Measurements from ENCODE around the gene PPBP. TPM values are rescaled to one million over a fixed set of nuclear protein-coding genes. Genes with fewer than 3 reads are reported as not detected.
"Not testable (repeated sequence)": the region's sequence is repeated elsewhere in the genome, so short reads cannot be mapped to it uniquely, and the experiment has no call there.

The PPBP gene
- polyA plus RNA-seq, 6 donors from 2014 or later, result 32.9 to 154 (median 84.7) TPM

DNA sequence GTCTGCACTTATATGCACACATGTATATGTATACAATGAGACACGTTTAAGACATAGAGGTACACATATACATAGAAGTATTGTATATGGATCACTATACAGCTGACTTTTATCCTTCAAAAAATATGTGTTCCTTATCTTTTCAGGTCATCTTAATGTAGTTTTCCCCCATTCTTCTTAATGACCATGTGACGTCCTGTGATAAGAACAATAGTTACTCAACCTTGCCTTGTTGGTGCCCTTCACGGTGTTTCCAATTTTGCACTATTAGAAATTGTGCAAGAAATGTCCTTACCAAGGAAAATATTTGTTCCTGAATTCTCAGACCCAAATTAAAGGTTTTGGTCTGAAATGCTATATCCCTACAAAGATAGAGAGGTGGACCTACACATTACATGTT lies 1.0 kb upstream of the PPBP start:
- ATAC-seq (ENCODE audit: low read depth in 2 of 2) (no peak), DNase-seq (no peak)
- Mint-ChIP-seq H3K9me3 (peaks cover 0 to 1% (median 0%) of the 10 kb centered on the region in 7 donors), H3K27ac (no peak overlapping the region), H3K4me3 (no peak overlapping the region), H3K4me1 (no peaks in the 10 kb centered on the region), H3K27me3 (peaks cover 4 to 13% (median 10%) of the 10 kb centered on the region in 3 donors), H3K36me3 (no peaks in the 10 kb centered on the region)

DNA sequence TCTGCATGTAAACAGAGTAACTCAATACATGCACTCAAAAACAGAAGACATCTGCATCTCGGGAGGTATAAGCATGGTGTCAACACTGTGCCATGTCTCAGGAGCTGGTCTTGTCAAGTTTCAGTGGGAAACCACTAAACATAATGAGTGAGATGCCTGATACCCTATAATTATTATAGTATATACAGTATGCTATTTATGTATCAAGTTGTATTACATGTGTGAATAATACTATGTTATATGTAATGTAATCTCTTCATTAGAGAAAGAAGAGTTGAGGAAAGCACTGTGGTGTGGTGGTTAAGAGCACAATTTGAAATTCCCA lies 2.5 kb downstream of the PPBP start:
- Mint-ChIP-seq H3K27ac (no peak overlapping the region), H3K36me3 (no peaks in the 10 kb centered on the region), H3K27me3 (peaks cover 0 to 15% (median 3%) of the 10 kb centered on the region in 3 donors), H3K4me3 (no peak overlapping the region), H3K4me1 (no peaks in the 10 kb centered on the region), H3K9me3 (no peaks in the 10 kb centered on the region)
- ATAC-seq (ENCODE audit: low read depth in 2 of 2) (no peak), DNase-seq (no peak)

DNA sequence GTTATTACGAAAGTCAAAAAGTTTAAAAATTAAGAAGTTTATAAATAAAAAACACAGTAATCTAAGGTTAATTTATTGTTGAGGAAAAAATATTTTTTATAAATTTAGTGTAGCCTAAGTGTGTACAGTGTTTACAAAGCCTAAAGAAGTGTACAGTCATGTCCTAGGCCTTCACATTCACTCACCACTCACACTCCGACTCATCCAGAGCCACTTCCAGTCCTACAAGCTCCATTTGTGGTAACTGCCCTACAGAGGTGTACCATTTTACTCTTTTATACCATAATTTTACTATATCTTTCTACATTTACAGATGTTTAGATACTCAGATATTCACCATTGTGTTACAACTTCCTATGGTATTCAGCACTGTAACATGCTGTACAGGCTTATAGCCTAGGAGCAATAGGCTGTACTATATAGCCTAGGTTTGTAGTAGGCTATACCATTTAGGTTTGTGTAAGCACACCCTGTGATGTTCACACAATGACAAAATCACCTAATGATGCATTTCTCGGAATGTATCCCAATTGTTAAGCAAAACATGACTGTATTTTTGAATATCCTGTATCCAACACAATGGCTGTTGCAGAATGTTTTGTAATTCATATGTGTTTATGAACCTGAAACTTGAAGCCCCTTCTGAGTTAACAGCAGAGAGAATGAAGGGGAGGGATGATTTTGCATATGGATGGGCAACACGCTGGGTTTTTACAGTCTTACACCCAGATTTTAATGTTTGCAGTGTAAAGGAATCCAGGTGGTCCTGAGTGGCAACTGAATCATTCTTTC lies 3.1 kb downstream of the PPBP start:
- H3K36me3 Mint-ChIP-seq, result no peaks in the 10 kb centered on the region
- DNase-seq (no peak), ATAC-seq (ENCODE audit: low read depth in 2 of 2) (no peak)
- H3K9me3 Mint-ChIP-seq, result no peaks in the 10 kb centered on the region
- H3K27ac Mint-ChIP-seq, result no peak overlapping the region
- no peaks in the 10 kb centered on the region for H3K4me1 Mint-ChIP-seq
- H3K4me3 Mint-ChIP-seq, result no peak overlapping the region
- peaks cover 0 to 20% (median 8%) of the 10 kb centered on the region in 3 donors for H3K27me3 Mint-ChIP-seq

DNA sequence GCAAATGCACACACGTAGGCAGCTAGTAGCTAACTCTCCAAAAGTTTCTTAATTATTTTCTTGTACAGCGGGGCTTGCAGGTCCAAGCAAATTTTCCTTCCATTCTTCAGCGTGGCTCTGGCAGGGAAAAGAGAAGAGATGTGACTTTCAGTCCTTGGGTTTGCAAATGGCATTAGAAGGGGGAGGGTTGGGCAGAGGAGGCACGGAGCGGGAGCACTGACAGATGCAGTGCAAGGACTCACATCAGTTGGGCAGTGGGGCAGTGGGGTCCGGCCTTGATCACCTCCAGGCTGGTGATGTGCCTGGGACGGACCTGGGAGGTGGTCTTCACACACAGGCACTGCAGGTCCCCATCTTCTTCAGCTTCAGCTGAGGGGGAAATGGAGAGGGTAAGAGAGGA lies 6.8 kb downstream of the PPBP start:
- H3K27me3 Mint-ChIP-seq, result peaks cover 0 to 24% (median 8%) of the 10 kb centered on the region in 3 donors
- not testable (repeated sequence) for H3K36me3 Mint-ChIP-seq; H3K4me1 Mint-ChIP-seq; DNase-seq; ATAC-seq (ENCODE audit: low read depth in 2 of 2); H3K27ac Mint-ChIP-seq; H3K4me3 Mint-ChIP-seq; H3K9me3 Mint-ChIP-seq

DNA sequence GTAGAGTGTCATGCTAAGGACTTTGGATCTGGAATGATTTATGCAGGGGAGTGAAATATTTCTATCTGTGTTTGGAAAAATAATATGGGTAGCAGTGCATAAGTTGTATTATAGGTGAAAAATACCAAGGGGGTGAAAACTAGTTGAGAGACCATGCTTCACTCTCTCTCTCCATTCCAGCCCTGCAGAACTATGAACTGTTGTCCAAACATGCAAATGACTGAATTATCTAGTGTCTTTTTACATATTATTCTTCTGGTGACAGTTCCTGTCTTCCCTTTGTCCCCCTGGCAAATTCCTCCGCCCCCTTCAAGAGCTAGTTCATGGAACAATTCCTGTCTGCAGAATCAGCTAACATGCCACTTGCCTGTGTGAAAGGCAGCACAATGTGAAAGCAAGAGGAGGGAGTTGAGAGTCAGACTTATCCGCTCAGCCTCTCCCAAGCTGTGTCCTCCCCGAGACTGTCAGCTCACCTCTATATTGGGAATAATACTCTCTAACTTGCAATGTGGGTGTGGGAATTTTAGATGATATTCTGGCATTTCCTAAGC lies 8.5 kb downstream of the PPBP start:
- H3K27ac Mint-ChIP-seq, result no peak overlapping the region
- peaks cover 0 to 24% (median 8%) of the 10 kb centered on the region in 3 donors for H3K27me3 Mint-ChIP-seq
- peaks cover 3 to 23% (median 9%) of the 10 kb centered on the region in 7 donors for H3K9me3 Mint-ChIP-seq
- no peak overlapping the region for H3K4me3 Mint-ChIP-seq
- DNase-seq (no peak), ATAC-seq (ENCODE audit: low read depth in 2 of 2) (no peak)
- H3K36me3 Mint-ChIP-seq, result no peaks in the 10 kb centered on the region
- no peaks in the 10 kb centered on the region for H3K4me1 Mint-ChIP-seq

DNA sequence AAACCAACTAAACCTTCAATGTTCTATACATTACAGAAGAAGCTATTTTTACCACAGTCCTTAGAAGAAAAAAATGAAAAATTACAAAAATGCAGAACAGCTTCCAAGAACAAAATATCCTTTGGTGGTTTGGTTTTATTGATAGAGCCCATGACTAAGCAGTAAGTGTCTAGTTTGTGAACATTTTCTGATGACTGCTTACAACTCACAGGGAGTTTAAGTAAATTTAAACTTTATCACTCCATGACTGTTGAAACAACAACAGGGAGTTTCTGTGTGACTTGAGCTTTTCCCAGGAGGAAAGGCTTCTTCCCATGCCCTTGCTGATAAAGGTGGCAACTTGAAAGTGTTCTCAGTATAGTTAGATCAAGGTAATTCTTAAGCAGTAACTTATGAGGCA lies 9.1 kb downstream of the PPBP start:
- DNase-seq, result no peak
- Mint-ChIP-seq H3K9me3 (peaks cover 3 to 29% (median 14%) of the 10 kb centered on the region in 7 donors), H3K36me3 (no peaks in the 10 kb centered on the region), H3K4me3 (no peak overlapping the region), H3K27me3 (peaks cover 0 to 24% (median 8%) of the 10 kb centered on the region in 3 donors), H3K4me1 (no peaks in the 10 kb centered on the region), H3K27ac (no peak overlapping the region)
- ATAC-seq (ENCODE audit: low read depth in 2 of 2), result no peak

DNA sequence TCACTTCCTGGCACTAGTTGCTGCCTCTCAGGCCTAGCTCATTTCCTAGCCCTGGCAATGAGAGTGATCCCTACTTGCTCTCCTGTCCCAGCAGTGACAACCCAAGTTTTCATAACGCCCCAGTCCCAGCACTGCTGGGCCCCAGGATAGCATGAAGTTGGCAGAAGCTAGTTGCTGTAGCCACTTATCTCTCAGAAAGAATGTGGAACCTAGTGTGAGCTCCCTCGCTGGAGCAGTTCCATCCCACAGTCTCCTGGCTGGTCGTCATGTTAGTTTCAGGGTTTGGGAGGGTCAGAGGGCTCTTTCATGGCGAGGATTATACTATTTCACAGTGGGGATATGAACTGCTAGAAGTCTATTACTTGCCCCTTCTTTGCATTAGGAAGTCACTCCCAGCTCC lies 11.3 kb downstream of the PPBP start:
- DNase-seq, result no peak
- no peak overlapping the region for H3K4me3 Mint-ChIP-seq
- no peaks in the 10 kb centered on the region for H3K4me1 Mint-ChIP-seq
- no peak overlapping the region for H3K27ac Mint-ChIP-seq
- peaks cover 0 to 18% (median 5%) of the 10 kb centered on the region in 3 donors for H3K27me3 Mint-ChIP-seq
- H3K9me3 Mint-ChIP-seq, result peaks cover 3 to 41% (median 26%) of the 10 kb centered on the region in 7 donors
- no peaks in the 10 kb centered on the region for H3K36me3 Mint-ChIP-seq
- no peak for ATAC-seq (ENCODE audit: low read depth in 2 of 2)

DNA sequence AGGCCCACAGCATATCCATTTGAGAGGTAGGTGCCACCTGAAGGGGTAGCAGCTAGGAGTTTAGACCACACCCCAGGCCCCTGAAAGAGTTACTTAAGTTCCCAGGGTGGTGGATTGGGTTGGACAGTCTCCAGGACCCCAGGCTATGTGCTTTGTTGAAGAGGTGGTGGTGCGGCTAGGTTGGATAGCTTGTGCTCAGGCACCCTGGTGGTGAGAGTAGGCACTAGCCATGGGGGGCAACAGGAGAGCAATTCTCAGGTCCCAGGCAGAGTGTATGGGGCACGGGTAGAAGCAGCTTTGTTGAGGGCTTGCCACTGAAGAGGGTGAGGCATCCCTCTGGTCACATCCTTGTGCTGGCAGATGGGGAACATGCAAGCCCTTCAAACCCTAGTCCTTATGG lies 11.8 kb downstream of the PPBP start:
- DNase-seq (no peak), ATAC-seq (ENCODE audit: low read depth in 2 of 2) (no peak)
- H3K4me3 Mint-ChIP-seq, result no peak overlapping the region
- peaks cover 3 to 46% (median 29%) of the 10 kb centered on the region in 7 donors for H3K9me3 Mint-ChIP-seq
- no peaks in the 10 kb centered on the region for H3K36me3 Mint-ChIP-seq
- H3K27ac Mint-ChIP-seq, result no peak overlapping the region
- H3K4me1 Mint-ChIP-seq, result no peaks in the 10 kb centered on the region
- peaks cover 0 to 13% (median 5%) of the 10 kb centered on the region in 3 donors for H3K27me3 Mint-ChIP-seq

DNA sequence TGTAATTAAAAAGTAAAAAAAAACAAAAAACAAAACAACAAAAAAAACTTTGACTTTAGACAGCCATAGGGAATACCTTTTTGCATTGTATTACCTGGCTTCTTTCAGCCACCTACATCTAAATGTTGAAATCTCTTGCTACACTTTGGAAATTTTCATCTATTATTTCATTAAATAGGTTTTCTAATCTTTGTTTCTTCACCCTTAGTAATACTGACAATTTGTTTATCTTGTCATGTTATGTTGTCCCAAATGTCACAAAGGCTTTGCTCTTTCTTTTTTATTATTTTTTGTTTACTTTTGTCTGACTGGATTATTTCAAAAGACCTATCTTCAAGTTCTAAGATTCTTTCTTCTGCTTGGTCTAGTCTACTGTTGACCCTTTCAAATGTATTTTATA lies 13.6 kb downstream of the PPBP start:
- Mint-ChIP-seq H3K4me1 (no peaks in the 10 kb centered on the region), H3K27ac (no peak overlapping the region), H3K9me3 (peaks cover 6 to 55% (median 31%) of the 10 kb centered on the region in 7 donors)

DNA sequence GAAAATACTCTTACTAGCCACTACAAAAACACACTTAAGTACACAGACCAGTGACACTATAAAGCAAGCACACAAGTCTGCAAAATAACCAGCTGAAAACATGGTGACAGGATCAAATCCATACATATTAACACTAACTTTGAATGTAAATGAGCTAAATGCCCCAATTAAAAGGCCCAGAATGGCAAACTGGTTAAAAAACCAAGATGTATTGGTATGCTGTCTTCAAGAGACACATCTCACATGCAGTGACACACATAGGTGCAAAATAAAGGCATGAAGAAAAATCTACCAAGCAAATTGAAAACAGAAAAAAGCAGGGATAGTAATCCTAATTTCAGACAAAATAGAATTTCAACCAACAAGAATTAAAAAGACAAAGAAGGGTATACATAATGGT lies 17.0 kb downstream of the PPBP start:
- H3K27ac Mint-ChIP-seq, result no peak overlapping the region
- no peak overlapping the region for H3K4me3 Mint-ChIP-seq
- no peak for ATAC-seq (ENCODE audit: low read depth in 2 of 2)
- H3K4me1 Mint-ChIP-seq, result no peaks in the 10 kb centered on the region
- H3K36me3 Mint-ChIP-seq, result no peaks in the 10 kb centered on the region
- DNase-seq, result no peak
- peaks cover 3 to 48% (median 28%) of the 10 kb centered on the region in 7 donors for H3K9me3 Mint-ChIP-seq
- H3K27me3 Mint-ChIP-seq, result peaks cover 0 to 5% (median 4%) of the 10 kb centered on the region in 3 donors

More for the DNA sequence above, 13.6 kb downstream of the PPBP start:
- Mint-ChIP-seq H3K27me3 (peaks cover 0 to 4% (median 3%) of the 10 kb centered on the region in 3 donors), H3K36me3 (no peaks in the 10 kb centered on the region), H3K4me3 (no peak overlapping the region)
- no peak for DNase-seq
- no peak for ATAC-seq (ENCODE audit: low read depth in 2 of 2)

DNA sequence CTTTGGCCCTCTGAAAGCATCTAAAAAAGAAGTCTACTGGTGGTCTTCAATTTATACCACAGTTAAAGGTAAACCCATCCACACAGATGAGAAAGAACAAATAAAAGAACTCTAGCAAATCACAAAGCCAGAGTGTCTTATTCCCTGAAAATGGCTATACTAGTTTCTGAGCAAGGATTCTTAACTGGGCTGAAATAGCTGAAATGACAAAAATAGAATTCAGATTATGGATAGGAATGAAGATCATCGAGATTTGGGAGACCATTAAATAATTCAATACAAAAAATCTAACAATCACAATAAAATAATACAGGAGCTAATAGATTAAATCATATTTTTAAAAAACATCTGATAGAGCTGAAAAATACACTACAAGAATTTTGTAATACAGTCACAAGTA lies 18.0 kb downstream of the PPBP start:
- H3K27me3 Mint-ChIP-seq, result peaks cover 0 to 5% (median 4%) of the 10 kb centered on the region in 3 donors
- DNase-seq (no peak), ATAC-seq (ENCODE audit: low read depth in 2 of 2) (no peak)
- H3K9me3 Mint-ChIP-seq, result peaks cover 3 to 40% (median 21%) of the 10 kb centered on the region in 7 donors
- H3K4me1 Mint-ChIP-seq, result no peaks in the 10 kb centered on the region
- H3K27ac Mint-ChIP-seq, result no peak overlapping the region
- H3K4me3 Mint-ChIP-seq, result no peak overlapping the region
- H3K36me3 Mint-ChIP-seq, result no peaks in the 10 kb centered on the region

DNA sequence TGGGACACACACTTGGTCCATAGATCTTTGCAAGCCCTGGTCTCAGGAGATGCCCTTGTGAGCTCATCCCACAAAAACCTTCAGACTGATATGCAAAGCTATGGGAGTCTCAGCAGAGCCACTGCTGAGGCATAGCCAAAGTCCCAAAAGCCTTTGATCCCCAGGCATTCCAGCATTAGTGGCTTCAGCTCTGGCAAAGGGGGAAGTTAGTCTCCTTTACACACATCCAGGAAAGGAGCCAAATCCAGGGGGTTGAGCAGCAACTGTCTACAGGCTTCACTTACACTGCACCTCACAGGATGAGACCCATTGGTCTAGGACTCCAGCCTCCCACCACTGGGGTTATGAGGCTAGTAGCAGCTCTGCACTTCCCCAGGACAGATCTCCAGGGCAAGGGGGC lies 20.1 kb downstream of the PPBP start:
- DNase-seq (no peak), ATAC-seq (ENCODE audit: low read depth in 2 of 2) (no peak)
- Mint-ChIP-seq H3K27me3 (peaks cover 0 to 5% (median 4%) of the 10 kb centered on the region in 3 donors), H3K9me3 (peaks cover 3 to 25% (median 12%) of the 10 kb centered on the region in 7 donors), H3K4me3 (no peak overlapping the region), H3K4me1 (no peaks in the 10 kb centered on the region), H3K27ac (no peak overlapping the region), H3K36me3 (no peaks in the 10 kb centered on the region)

DNA sequence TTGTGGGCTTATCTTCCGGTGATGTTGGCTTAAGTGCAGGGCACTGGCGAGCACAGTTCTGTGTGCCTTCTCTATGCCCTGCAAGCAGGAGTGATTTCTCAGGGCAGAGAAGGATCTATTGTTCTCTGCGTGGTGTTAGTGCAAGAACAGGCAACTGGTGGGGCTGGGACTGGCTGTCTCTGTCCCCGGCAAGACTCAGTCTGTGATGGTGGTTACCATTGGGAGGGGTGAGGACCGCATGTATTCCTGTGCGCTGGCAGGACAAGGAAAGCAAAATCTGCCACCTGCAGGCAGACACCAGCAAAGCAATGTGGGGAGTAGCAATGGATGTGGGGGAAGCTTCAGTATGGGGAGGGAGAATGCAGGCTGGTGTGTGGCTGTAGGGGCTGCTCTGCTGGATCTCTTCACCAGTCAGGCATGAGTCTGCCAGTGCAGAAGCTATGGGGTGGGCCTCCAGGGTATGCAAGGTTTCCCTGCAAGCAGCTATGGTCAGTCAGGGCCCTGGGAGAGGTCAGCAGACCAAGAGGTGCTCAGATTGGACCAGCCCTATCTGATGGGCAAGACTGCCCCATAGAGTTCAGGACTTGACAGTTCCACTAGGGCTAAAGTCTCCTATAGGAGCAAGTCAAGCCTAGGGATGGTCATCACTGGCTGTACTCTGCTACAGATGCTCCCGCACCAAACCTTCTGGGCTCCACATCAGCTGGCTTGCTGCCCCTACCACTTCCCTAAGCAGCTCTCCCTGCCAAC lies 23.0 kb downstream of the PPBP start:
- Mint-ChIP-seq H3K36me3 (no peaks in the 10 kb centered on the region), H3K4me3 (no peak overlapping the region), H3K27me3 (peaks cover 0 to 5% (median 0%) of the 10 kb centered on the region in 3 donors), H3K9me3 (peaks cover 9 to 23% (median 11%) of the 10 kb centered on the region in 7 donors), H3K4me1 (no peaks in the 10 kb centered on the region), H3K27ac (peak overlapping the region in 1 of 6 donors; percentile 49)
- ATAC-seq (ENCODE audit: low read depth in 2 of 2) (no peak), DNase-seq (no peak)

DNA sequence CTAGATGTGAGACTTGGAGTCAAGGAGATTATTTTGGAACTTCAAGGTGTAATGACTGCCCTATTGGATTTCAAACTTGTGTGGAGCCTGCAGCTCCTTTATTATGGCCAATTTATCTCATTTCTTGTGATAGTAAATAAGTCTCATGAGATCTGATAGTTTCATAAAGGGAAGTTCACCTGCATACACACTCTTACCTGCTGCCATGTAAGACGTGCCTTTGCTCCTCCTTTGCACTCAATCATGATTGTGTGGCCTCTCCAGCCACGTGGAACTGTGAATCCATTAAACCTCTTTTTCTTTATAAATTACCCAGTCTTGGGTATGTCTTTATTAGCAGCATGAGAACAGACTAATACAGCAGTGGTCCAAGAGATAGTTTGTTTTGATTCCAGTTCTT lies 25.3 kb downstream of the PPBP start:
- Mint-ChIP-seq H3K27me3 (no peaks in the 10 kb centered on the region), H3K9me3 (peaks cover 6 to 34% (median 20%) of the 10 kb centered on the region in 7 donors), H3K4me3 (no peak overlapping the region), H3K27ac (no peak overlapping the region), H3K4me1 (no peaks in the 10 kb centered on the region), H3K36me3 (no peaks in the 10 kb centered on the region)
- ATAC-seq (ENCODE audit: low read depth in 2 of 2), result no peak
- DNase-seq, result no peak
